ENCODE measurements around the gene ADCK1.

GRCh38 chr14:77967110-77967509 is 167.2 kb downstream of the ADCK1 start:
- no peak for TF ChIP-seq CTCF (IDR thresholded peaks at IDR 0.05; ENCODE audit: insufficient read depth, low read length, poor library complexity, severe bottlenecking)
- no peak for TF ChIP-seq EZH2phosphoT487 (conservative IDR thresholded peaks at IDR 0.05; ENCODE audit: low read length)
